ENCODE results near the gene LAMB4. TPM values are rescaled to one million over a fixed set of nuclear protein-coding genes. Genes with fewer than 3 reads are reported as not detected.
A peak's percentile ranks its signal among the peaks of the same experiment; 100 is the strongest.

The LAMB4 gene
- total RNA-seq, 4 donors from 2014 or later, result 2.0 to 17.3 (median 4.3) TPM; not detected in 1

- Histone ChIP-seq H3K4me1 (no peaks in the 10 kb centered on the region), H3K36me3 (no peaks in the 10 kb centered on the region), H3K27ac (no peak overlapping the region), H3K4me3 (no peak overlapping the region), H3K27me3 (no peaks in the 10 kb centered on the region), H3K9me3 (no peaks in the 10 kb centered on the region)
- peak in 4 of 6 experiments; percentile 48 to 67 (median 57) for TF ChIP-seq CTCF (IDR thresholded peaks at IDR 0.05)
- TF ChIP-seq POLR2A (IDR thresholded peaks at IDR 0.05), result no peak
- DNase-seq, result no peak
Measured at GRCh38 chr7:108114117-108114841, 15.9 kb downstream of the LAMB4 start.

GRCh38 chr7:108112683-108113082 is 17.5 kb downstream of the LAMB4 start:
- H3K27me3 ChIP-seq, result no peaks in the 10 kb centered on the region
- TF ChIP-seq POLR2A (IDR thresholded peaks at IDR 0.05) (no peak), CTCF (IDR thresholded peaks at IDR 0.05) (no peak)
- H3K9me3 ChIP-seq, result no peaks in the 10 kb centered on the region
- no peak overlapping the region for H3K27ac ChIP-seq
- peaks cover 0 to 15% (median 0%) of the 10 kb centered on the region in 4 donors for H3K4me1 ChIP-seq
- no peak overlapping the region for H3K4me3 ChIP-seq
- H3K36me3 ChIP-seq, result no peaks in the 10 kb centered on the region
- DNase-seq, result no peak

- H3K27me3 ChIP-seq, result no peaks in the 10 kb centered on the region
- TF ChIP-seq CTCF (IDR thresholded peaks at IDR 0.05) (peak in 4 of 6 experiments; percentile 40 to 66 (median 64)), POLR2A (IDR thresholded peaks at IDR 0.05) (no peak)
Measured at GRCh38 chr7:108109221-108109908, 20.8 kb downstream of the LAMB4 start.

GRCh38 chr7:108108131-108108530 is 22.0 kb downstream of the LAMB4 start:
- H3K4me3 ChIP-seq, result no peak overlapping the region
- no peak for DNase-seq
- no peaks in the 10 kb centered on the region for H3K27me3 ChIP-seq
- peaks cover 0 to 18% (median 0%) of the 10 kb centered on the region in 4 donors for H3K4me1 ChIP-seq
- TF ChIP-seq CTCF (IDR thresholded peaks at IDR 0.05) (no peak), POLR2A (IDR thresholded peaks at IDR 0.05) (no peak)
- no peaks in the 10 kb centered on the region for H3K9me3 ChIP-seq
- peak overlapping the region in 2 of 4 donors; percentile 42 to 51 for H3K27ac ChIP-seq
- H3K36me3 ChIP-seq, result no peaks in the 10 kb centered on the region

More at GRCh38 chr7:108109221-108109908, 20.8 kb downstream of the LAMB4 start:
- peak in 1 of 3 donors; percentile 65 for DNase-seq
- Histone ChIP-seq H3K4me1 (peaks cover 0 to 18% (median 0%) of the 10 kb centered on the region in 4 donors), H3K4me3 (no peak overlapping the region), H3K36me3 (no peaks in the 10 kb centered on the region), H3K27ac (peak overlapping the region in 2 of 4 donors; percentile 24 to 26), H3K9me3 (no peaks in the 10 kb centered on the region)

- DNase-seq, result no peak
- H3K4me3 ChIP-seq, result no peak overlapping the region
- H3K27me3 ChIP-seq, result no peaks in the 10 kb centered on the region
- peak overlapping the region in 2 of 4 donors; percentile 18 to 22 for H3K27ac ChIP-seq
- H3K4me1 ChIP-seq, result peaks cover 0 to 18% (median 0%) of the 10 kb centered on the region in 4 donors
- TF ChIP-seq POLR2A (IDR thresholded peaks at IDR 0.05) (no peak), CTCF (IDR thresholded peaks at IDR 0.05) (no peak)
- H3K9me3 ChIP-seq, result no peaks in the 10 kb centered on the region
- H3K36me3 ChIP-seq, result no peaks in the 10 kb centered on the region
Measured at GRCh38 chr7:108104324-108104723, 25.8 kb downstream of the LAMB4 start.

Data from Peyer's patch (tissue), 4 donors.